OCI-LY3 (cell line): ENCODE measurements around the gene SLC22A2.

ENCODE experiments used
- H2AFZ ChIP-seq: fragments of 200-600, 300-600 bp; shearing (Covaris generic); 2 replicates; pipeline ENCODE4 v1.6.0; 2014; ENCODE audit warnings: antibody characterized with exemption, low read depth, low read length
- H3K27ac ChIP-seq: fragments of 200-600, 300-600 bp; sonication (generic); 2 replicates; pipeline ENCODE4 v1.5.1; 2014; ENCODE audit warnings: mild to moderate bottlenecking, low read length, moderate library complexity, mixed read lengths
- H3K27me3 ChIP-seq: fragments of 200-600, 300-600 bp; sonication (generic); 2 replicates; pipeline ENCODE4 v1.6.1; 2014; ENCODE audit warnings: low read depth, low read length, mixed read lengths
- H3K36me3 ChIP-seq: fragments of 200-600, 300-600 bp; sonication (generic); replicated peaks from 2 replicates; pipeline ENCODE3; 2014; ENCODE audit warnings: low read depth, low read length, mixed read lengths
- H3K4me1 ChIP-seq: fragments of 300-600, 200-600 bp; sonication (generic); 2 replicates; pipeline ENCODE4 v1.6.1; 2014; ENCODE audit warnings: low read length, mixed read lengths
- H3K4me2 ChIP-seq: fragments of 200-600, 300-600 bp; sonication (generic); 2 replicates; pipeline ENCODE4 v1.6.1; 2014; ENCODE audit warnings: low read length, mixed read lengths
- H3K4me3 ChIP-seq: fragments of 300-600, 200-600 bp; sonication (generic); 2 replicates; pipeline ENCODE4 v1.5.1; 2014; ENCODE audit warnings: antibody characterized with exemption, mild to moderate bottlenecking, low read length, moderate library complexity
- H3K79me2 ChIP-seq: fragments of 300-600, 200-600 bp; shearing (Covaris generic); 2 replicates; pipeline ENCODE4 v1.6.1; 2014; ENCODE audit warnings: mild to moderate bottlenecking, low read length, mixed read lengths
- H3K9ac ChIP-seq: fragments of 300-600, 200-600 bp; shearing (Covaris generic); 2 replicates; pipeline ENCODE4 v1.6.0; 2014; ENCODE audit warnings: mild to moderate bottlenecking, low read length, moderate library complexity
- H3K9me3 ChIP-seq: fragments of 200-600, 300-600 bp; shearing (Covaris generic); 2 replicates; pipeline ENCODE4 v1.6.1; 2014; ENCODE audit warnings: low read length, mixed read lengths; ENCODE audit not compliant: insufficient read depth
- H4K20me1 ChIP-seq: fragments of 200-600, 300-600 bp; sonication (generic); 2 replicates; pipeline ENCODE4 v1.6.1; 2016; ENCODE audit warnings: low read length, mixed read lengths; ENCODE audit not compliant: insufficient read depth
- CTCF ChIP-seq: fragments of 200-600, 300-600 bp; sonication (generic); IDR thresholded peaks from 2 replicates; pipeline ENCODE4 v1.5.1; 2014; ENCODE audit warnings: antibody characterized with exemption, low read length, low read depth
- EZH2phosphoT487 ChIP-seq: fragments of 200-600 bp; shearing (Covaris generic); IDR thresholded peaks from 2 replicates; pipeline ENCODE4 v1.6.1; 2018; ENCODE audit warnings: antibody characterized with exemption, mixed run types, low read depth

SLC22A2 gene

GRCh38 chr6:160170018-160170680 is 88.5 kb downstream of the SLC22A2 start:
- no peaks in the 10 kb centered on the region for H3K79me2 ChIP-seq
- no peak overlapping the region for H2AFZ ChIP-seq
- H3K27ac ChIP-seq, result no peak overlapping the region
- no peaks in the 10 kb centered on the region; the same call in 1 of the 2 replicates for H3K27me3 ChIP-seq
- no peak for TF ChIP-seq EZH2phosphoT487
- TF ChIP-seq CTCF, result no peak
- H3K9me3 ChIP-seq, result no peaks in the 10 kb centered on the region
- no peak overlapping the region for H3K4me3 ChIP-seq
- no peak overlapping the region for H3K9ac ChIP-seq
- H3K36me3 ChIP-seq, result no peaks in the 10 kb centered on the region
- H4K20me1 ChIP-seq, result no peaks in the 10 kb centered on the region
- no peaks in the 10 kb centered on the region for H3K4me1 ChIP-seq
- no peak overlapping the region for H3K4me2 ChIP-seq

DNA sequence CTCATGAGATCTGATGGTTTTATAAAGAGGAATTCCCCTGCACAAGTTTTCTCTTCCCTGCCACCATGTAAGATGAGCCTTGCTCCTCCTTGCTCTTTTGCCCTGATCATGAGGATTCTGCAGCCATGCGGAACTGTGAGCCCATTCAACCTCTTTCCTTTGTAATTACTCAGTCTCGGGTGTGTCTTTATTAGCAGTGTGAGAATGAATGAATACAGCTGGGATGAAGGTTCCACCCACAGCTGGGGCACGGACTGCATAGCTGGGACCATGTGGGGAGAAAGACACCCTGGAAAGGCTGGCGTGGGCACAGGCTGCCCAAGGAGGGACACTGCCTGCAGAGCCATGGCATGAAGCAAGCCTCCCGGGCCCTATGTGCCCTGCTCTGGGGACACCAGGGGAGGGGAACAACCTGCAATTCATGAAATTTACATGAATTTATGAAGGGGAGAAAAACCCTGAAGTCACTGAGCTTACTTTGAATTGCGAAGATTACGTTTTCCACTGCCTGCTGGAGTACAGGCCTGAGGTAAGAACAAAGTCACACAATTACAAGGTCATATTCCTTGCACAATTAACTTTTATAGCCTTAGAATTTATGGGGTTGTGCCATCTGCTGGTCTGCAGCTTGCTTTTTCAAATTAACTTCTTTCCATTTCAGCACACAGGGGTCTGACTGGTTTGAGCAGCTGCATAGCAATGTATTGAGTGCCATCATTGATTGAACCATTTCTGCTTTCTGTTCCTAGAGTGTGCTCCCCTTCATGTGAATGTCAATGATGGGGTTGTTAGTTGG is 90.8 kb downstream of the SLC22A2 start:
- Histone ChIP-seq H3K36me3 (no peaks in the 10 kb centered on the region), H3K4me1 (no peaks in the 10 kb centered on the region), H3K27ac (no peak overlapping the region), H3K9me3 (no peaks in the 10 kb centered on the region), H4K20me1 (no peaks in the 10 kb centered on the region), H3K9ac (no peak overlapping the region), H3K4me3 (no peak overlapping the region), H3K4me2 (no peak overlapping the region), H3K79me2 (no peaks in the 10 kb centered on the region), H3K27me3 (no peaks in the 10 kb centered on the region), H2AFZ (no peak overlapping the region)
- TF ChIP-seq CTCF (no peak), EZH2phosphoT487 (no peak)
